GM20431 (cell line): Measurements from ENCODE around the gene MUC4.
"Not testable (repeated sequence)": the region's sequence is repeated elsewhere in the genome, so short reads cannot be mapped to it uniquely, and the experiment has no call there.

Experiments used
- in situ Hi-C: fragments of 300-500 bp; cut with MseI, MboI; formaldehyde crosslinking; loops from one replicate; pipeline ENCODE4 v1.15.0; 2020; ENCODE audit warnings: low sequenced_read_pairs; ENCODE audit not compliant: unreplicated experiment

MUC4 gene

DNA sequence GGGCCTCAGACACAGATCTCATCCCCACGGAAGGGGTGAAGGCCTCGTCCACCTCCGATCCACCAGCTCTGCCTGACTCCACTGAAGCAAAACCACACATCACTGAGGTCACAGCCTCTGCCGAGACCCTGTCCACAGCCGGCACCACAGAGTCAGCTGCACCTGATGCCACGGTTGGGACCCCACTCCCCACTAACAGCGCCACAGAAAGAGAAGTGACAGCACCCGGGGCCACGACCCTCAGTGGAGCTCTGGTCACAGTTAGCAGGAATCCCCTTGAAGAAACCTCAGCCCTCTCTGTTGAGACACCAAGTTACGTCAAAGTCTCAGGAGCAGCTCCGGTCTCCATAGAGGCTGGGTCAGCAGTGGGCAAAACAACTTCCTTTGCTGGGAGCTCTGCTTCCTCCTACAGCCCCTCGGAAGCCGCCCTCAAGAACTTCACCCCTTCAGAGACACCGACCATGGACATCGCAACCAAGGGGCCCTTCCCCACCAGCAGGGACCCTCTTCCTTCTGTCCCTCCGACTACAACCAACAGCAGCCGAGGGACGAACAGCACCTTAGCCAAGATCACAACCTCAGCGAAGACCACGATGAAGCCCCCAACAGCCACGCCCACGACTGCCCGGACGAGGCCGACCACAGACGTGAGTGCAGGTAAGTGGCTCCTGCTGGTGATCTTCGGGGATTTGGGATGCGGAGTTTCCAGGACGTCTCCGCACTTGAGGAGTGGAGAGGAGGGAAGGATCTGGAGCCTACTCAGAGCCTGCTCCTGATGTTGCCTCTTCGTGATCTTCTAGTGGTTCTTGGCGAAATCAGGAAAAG lies 85.6 kb downstream of the MUC4 start:
- in situ Hi-C loops: not testable (repeated sequence)

DNA sequence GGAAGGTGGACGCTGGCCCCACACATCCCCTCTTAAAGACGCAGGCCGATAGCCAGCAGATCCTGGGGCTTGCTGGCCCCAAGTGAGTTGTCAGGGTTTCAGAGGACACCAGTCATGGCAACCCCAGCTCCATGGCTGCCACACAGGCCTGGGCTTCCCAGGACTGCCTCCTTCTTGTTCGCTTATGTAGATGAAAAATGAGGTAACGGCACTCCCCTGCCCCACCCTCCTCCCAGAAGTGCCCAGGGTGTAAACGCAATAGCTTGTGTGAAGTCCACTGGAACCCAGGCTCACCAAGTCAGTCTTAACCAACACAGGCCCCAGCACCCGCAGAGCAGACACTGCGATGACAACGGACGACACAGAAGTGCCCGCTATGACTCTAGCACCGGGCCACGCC lies 87.4 kb downstream of the MUC4 start:
- in situ Hi-C loops: not testable (repeated sequence)

GRCh38 chr3:195722996-195723345 lies 88.8 kb downstream of the MUC4 start:
- in situ Hi-C loops: not testable (repeated sequence)

- in situ Hi-C loops: not testable (repeated sequence)
Measured at GRCh38 chr3:195722139-195722995, 89.4 kb downstream of the MUC4 start.

DNA sequence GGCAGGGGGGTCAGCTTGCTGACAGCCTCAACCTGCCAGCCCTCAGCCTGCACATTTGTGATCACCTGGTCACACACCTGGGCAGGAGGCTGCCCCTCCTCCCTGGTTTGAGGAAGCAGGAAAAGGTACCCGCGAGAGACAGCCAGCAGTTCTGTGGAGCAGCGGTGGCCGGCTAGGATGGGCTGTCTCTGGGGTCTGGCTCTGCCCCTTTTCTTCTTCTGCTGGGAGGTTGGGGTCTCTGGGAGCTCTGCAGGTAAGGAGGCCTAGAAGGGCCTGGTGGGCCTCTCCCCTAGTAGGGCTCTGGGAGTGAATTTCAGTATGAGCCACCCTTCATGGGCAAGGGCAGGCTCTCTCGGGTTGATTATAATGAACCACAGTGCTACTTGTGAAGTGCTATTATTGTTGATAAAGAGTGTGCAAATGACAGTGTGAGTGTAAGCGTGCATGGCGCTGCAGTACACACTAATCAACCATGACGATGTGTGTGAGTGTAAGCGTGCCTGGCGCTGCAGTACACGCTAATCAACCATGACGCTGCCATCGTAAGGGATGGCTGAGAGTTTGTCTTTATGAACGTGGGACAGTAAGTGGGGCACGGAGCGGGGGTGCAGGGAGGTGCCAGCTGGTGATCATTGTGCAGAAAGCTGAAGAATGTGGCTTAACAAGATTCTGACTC lies 90.8 kb downstream of the MUC4 start, which contains the start of gene MUC20:
MUC20 (plus strand) TSS at position 148 of the 676 bp plus-strand sequence; CDS start at position 178, 30 bp downstream.
- in situ Hi-C loops: not testable (repeated sequence)

DNA sequence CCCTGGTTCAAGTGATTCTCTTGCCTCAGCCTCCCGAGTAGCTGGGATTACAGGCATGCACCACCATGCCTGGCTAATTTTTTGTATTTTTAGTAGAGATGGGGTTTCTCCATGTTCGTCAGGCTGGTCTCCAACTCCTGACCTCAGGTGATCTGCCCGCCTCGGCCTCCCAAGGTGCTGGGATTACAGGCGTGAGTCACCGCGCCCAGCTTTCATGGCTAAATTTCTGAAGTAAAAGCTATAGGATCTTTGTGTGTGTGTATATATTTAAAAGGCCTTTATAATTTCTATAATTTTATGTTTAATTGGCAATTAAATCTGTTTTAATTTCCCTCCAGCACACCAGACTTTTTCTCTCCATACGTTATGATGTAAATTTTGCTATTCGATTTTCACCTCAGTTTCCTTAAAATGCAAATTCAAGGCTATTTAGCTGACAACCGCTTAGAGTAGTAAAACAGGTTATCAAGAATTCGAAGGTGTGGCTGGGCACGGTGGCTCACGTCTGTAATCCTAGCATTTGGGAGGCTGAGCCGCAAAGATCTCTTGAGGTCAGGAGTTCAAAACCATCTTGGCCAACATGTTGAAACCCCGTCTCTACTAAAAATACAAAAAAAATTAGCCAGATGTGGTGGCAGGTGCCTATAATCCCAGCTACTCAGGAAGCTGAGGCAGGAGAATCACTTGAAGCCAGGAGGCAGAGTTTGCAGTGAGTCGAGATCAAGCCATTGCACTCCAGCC lies 92.0 kb downstream of the MUC4 start:
- in situ Hi-C loops: not testable (repeated sequence)

GRCh38 chr3:195718477-195718984 lies 93.2 kb downstream of the MUC4 start:
- in situ Hi-C loops: no loop called here

GRCh38 chr3:195717852-195718476 lies 93.8 kb downstream of the MUC4 start:
- in situ Hi-C loops: no loop called here

DNA sequence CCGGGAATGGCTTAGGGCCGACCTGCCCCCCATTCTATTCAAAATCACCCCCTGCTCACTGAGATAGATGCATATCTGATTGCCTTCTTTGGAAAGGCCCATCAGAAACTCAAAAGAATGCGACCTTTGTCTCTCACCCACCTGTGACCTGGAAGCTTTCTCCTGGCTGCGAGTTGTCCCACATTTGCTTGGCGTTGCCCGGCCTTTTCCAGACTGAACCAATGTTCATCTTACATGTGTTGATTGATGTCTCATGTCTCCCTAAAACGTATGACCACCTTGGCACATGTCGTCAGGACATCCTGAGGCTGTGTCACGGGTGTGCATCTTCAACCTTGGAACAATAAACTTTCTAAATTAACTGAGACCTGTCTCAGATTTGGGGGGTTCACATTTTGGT lies 94.3 kb downstream of the MUC4 start:
- in situ Hi-C loops: no loop called here

- in situ Hi-C loops: no loop called here
Measured at GRCh38 chr3:195715583-195716266, 96.0 kb downstream of the MUC4 start.

GRCh38 chr3:195715134-195715533 lies 96.6 kb downstream of the MUC4 start:
- in situ Hi-C loops: no loop called here

DNA sequence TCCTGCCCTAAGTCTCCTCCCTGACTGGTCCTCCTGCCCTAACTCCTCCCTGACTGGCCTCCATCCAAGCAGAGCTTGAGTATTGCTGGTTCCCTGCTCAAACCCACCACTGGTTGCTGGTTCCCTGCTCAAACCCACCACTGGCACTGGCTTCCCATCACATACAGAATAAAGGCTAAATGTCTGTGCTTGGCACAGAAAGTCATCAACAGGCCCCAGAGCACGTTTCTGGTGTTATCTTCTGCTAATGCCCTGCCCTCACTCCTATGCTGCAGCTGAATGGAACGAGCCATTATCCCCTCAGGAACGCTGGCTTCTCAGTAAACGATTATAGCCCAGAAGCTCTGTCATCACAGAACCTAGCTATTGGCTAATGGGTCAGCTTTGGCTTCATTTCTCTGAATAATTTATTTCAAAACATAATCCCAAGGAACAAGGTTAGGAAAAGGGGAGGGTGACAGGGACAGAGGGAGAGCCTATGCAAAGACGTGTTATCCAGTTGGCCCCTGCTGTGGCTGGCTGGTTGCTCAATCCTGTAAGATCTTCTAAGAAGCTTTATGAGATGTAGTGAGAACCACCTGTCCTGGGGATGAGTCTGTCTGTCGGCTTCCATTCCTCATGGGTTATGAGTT lies 97.2 kb downstream of the MUC4 start:
- in situ Hi-C loops: no loop called here

GRCh38 chr3:195713150-195713549 lies 98.6 kb downstream of the MUC4 start:
- in situ Hi-C loops: not testable (repeated sequence)

- in situ Hi-C loops: not testable (repeated sequence)
Measured at GRCh38 chr3:195712535-195712910, 99.2 kb downstream of the MUC4 start.

DNA sequence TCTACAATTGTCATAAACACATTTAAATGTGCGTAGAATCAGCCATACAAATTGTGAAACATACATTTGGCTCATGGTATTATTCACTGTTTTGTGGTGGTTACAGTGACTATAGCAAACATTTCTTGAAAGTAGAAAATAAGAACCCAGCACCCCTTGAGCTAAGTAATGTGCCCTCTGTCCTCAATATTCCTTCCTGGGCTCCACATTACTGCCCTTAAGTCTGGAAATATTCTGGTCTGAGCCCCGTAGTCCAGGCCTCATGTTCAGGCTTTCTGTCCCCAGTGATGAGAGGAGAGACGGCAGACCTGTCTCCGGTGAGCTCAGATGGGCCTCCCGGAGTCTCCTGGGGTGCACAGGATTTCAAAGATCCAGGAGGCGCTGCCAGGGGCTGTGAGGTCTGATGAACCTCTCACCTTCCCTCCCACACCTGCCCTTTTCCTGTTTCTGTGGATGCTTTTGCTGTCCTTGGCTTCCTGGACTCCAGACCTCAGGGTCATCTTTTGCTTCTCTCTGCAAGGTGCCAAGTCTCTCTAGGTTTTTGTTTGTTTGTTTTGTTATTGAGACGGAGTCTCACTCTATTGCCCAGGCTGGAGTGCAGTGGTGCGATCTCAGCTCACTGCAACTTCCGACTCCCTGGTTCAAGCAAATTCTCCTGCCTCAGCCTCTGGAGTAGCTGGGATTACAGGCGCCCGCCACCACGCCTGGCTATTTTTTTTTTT lies 99.8 kb downstream of the MUC4 start:
- in situ Hi-C loops: no loop called here

GRCh38 chr3:195711091-195711812 lies 100.5 kb downstream of the MUC4 start:
- in situ Hi-C loops: not testable (repeated sequence)
